Tibial nerve (tissue), 4 donors: ENCODE measurements around the gene JAK1.

Experiments used
- EP300 ChIP-seq, 2 donors: sonication (generic); formaldehyde crosslinking; IDR thresholded peaks; one replicate each; pipeline ENCODE4 v1.6.1; 2017; ENCODE audit warnings: antibody characterized with exemption in 2 of 2, mild to moderate bottlenecking in 1 of 2
- POLR2A ChIP-seq, 2 donors: fragments of 450-650 bp; IDR thresholded peaks; one replicate each; pipeline ENCODE4 v1.6.1; 2017; ENCODE audit warnings: antibody characterized with exemption in 2 of 2, mild to moderate bottlenecking in 2 of 2, moderate library complexity in 2 of 2
- TF ChIP-seq, protein P1 (sequence below), 5 experiments: fragments of 200-600 bp in 3 of 5; fragments of 450-650 bp in 2 of 5; sonication (generic) in 3 of 5; IDR thresholded peaks; one replicate each; pipeline ENCODE4 v1.5.1; 2016 to 2019; ENCODE audit warnings: antibody characterized with exemption in 5 of 5, mild to moderate bottlenecking in 3 of 5, moderate library complexity in 2 of 5

- TF ChIP-seq POLR2A (IDR thresholded peaks at IDR 0.05) (no peak), EP300 (IDR thresholded peaks at IDR 0.05) (no peak)
- TF ChIP-seq, protein P1, sequence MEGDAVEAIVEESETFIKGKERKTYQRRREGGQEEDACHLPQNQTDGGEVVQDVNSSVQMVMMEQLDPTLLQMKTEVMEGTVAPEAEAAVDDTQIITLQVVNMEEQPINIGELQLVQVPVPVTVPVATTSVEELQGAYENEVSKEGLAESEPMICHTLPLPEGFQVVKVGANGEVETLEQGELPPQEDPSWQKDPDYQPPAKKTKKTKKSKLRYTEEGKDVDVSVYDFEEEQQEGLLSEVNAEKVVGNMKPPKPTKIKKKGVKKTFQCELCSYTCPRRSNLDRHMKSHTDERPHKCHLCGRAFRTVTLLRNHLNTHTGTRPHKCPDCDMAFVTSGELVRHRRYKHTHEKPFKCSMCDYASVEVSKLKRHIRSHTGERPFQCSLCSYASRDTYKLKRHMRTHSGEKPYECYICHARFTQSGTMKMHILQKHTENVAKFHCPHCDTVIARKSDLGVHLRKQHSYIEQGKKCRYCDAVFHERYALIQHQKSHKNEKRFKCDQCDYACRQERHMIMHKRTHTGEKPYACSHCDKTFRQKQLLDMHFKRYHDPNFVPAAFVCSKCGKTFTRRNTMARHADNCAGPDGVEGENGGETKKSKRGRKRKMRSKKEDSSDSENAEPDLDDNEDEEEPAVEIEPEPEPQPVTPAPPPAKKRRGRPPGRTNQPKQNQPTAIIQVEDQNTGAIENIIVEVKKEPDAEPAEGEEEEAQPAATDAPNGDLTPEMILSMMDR (IDR thresholded peaks at IDR 0.05) = no peak
These were observed 9.5 kb downstream of the JAK1 start for GRCh38 chr1:64956733-64957441.
